ENCODE measurements around the gene COQ8A.

DNA sequence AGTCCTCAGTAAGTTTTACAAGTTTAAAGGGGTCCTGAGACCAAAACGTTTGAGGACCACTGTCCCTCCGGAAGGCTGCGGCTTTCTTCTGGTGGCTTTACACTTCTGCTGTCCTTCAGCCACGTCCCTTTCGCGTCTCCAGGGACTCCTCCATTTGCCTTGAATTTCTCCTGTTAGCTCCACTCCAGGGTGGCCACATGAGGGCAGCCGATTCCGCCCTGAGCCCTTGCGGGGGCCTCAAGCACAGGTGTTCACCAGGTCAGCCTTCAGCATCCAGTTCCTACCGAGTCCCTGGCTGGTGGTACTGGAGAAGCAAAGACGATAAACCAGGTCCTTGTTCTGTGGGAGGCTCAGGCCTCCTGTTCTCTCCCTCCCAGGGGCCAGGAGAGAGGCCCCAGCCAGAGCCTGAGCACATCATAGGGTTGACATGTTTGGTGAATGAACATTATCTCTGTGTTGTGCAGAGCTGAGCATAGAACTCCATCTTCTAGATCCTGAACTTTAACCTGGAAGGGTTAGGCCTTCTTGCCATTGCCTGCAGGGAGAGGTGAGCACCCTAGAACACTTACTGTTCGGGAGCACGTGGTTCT, 27.4 kb upstream of the COQ8A start:
- TF ChIP-seq, protein P1, sequence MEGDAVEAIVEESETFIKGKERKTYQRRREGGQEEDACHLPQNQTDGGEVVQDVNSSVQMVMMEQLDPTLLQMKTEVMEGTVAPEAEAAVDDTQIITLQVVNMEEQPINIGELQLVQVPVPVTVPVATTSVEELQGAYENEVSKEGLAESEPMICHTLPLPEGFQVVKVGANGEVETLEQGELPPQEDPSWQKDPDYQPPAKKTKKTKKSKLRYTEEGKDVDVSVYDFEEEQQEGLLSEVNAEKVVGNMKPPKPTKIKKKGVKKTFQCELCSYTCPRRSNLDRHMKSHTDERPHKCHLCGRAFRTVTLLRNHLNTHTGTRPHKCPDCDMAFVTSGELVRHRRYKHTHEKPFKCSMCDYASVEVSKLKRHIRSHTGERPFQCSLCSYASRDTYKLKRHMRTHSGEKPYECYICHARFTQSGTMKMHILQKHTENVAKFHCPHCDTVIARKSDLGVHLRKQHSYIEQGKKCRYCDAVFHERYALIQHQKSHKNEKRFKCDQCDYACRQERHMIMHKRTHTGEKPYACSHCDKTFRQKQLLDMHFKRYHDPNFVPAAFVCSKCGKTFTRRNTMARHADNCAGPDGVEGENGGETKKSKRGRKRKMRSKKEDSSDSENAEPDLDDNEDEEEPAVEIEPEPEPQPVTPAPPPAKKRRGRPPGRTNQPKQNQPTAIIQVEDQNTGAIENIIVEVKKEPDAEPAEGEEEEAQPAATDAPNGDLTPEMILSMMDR (IDR thresholded peaks at IDR 0.05), result no peak
- no peak for TF ChIP-seq POLR2A (IDR thresholded peaks at IDR 0.05)

Data from lower leg skin (tissue), 3 donors.